Measurements from ENCODE around the gene DOCK8.

DOCK8 gene

GRCh38 chr9:450057-450456, 235.4 kb downstream of the DOCK8 start:
- ChIA-PET CTCF (no interaction called here), POLR2A (no interaction called here)
- no peak for DNase-seq (ENCODE audit: extremely low spot score)
- TF ChIP-seq, protein P1, sequence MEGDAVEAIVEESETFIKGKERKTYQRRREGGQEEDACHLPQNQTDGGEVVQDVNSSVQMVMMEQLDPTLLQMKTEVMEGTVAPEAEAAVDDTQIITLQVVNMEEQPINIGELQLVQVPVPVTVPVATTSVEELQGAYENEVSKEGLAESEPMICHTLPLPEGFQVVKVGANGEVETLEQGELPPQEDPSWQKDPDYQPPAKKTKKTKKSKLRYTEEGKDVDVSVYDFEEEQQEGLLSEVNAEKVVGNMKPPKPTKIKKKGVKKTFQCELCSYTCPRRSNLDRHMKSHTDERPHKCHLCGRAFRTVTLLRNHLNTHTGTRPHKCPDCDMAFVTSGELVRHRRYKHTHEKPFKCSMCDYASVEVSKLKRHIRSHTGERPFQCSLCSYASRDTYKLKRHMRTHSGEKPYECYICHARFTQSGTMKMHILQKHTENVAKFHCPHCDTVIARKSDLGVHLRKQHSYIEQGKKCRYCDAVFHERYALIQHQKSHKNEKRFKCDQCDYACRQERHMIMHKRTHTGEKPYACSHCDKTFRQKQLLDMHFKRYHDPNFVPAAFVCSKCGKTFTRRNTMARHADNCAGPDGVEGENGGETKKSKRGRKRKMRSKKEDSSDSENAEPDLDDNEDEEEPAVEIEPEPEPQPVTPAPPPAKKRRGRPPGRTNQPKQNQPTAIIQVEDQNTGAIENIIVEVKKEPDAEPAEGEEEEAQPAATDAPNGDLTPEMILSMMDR (IDR thresholded peaks at IDR 0.05; ENCODE audit: control extremely low read depth, extremely low read depth, low read depth, missing control alignments), result no peak

DNA sequence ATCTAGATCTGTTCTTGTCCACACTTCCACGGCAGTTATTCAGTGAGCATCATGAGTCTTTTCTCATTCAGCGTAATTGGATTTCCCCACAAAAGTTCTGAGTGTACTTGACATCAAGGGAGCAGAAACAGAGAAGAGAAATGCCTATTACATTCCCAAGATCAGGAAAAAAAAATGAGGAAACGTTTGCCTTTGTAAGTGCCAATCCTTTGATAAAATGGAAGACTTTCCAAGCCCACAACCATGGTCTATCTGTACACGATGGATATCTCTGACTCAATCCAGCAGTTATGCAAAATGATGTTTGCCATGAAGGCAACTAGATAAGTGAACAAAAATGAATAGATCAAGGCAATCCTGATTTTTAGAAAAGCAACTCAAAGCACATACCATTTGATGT, 235.9 kb downstream of the DOCK8 start:
- CTCF ChIA-PET, result interaction anchor here (1.2 kb wide), 1 partner anchor 13 kb away, joined by 3 read pairs; no protein-coding TSS in a partner anchor
- TF ChIP-seq, protein P1 (IDR thresholded peaks at IDR 0.05; ENCODE audit: control extremely low read depth, extremely low read depth, low read depth, missing control alignments), result no peak

DNA sequence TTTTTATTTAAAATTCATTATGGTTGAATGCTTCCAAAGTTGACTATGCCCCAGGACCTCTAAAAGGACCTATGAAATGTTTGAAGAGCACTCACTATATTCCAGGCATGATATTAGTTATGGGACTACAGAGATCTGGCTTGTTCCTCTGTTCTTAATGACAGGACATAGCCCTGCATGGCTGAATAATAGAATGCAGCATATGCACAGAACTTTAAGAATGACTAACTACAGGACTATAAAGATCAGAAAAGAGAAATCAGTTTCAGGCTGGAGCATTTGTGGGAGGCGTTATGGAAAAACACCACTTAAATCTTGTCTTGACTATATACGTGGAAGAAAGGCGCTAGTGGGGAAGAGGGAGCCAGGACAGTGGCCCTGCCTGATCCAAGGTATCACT, 239.2 kb downstream of the DOCK8 start:
- CTCF ChIA-PET, result interaction anchor here (0.6 kb wide), 1 partner anchor 19 kb away, joined by 3 read pairs; no protein-coding TSS in a partner anchor
- TF ChIP-seq, protein P1 (IDR thresholded peaks at IDR 0.05; ENCODE audit: control extremely low read depth, extremely low read depth, low read depth, missing control alignments), result no peak

More for the DNA sequence above, 235.9 kb downstream of the DOCK8 start:
- no peak for DNase-seq (ENCODE audit: extremely low spot score)
- POLR2A ChIA-PET, result no interaction called here

DNA sequence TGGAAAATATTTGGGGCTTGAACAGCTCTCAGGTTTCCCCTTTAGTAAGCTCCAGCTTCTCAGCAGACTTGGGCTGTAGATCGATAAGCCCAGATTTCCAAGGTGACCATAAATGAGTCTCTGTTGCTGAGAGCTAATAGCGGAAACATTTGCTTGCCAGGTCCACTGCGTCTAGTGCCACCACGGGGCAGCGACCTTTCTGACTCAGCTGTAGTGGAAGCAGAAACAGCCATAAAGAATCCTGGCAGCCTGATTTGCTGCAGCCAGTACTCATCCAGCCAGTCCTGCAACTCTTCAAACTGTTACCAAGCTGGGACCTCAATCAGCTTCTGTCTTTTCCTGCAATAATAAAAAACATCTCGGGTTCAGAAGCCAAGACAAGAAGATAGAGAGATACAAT, 241.7 kb downstream of the DOCK8 start:
- DNase-seq (ENCODE audit: extremely low spot score), result no peak
- CTCF ChIA-PET, result interaction anchor here (0.7 to 3.7 kb wide), 7 partner anchors 10 to 553 kb away, joined by 3 to 14 read pairs (median 4); no protein-coding TSS in a partner anchor
- TF ChIP-seq, protein P1 (IDR thresholded peaks at IDR 0.05; ENCODE audit: control extremely low read depth, extremely low read depth, low read depth, missing control alignments), result no peak
- POLR2A ChIA-PET, result no interaction called here

More for the DNA sequence above, 239.2 kb downstream of the DOCK8 start:
- POLR2A ChIA-PET, result no interaction called here
- no peak for DNase-seq (ENCODE audit: extremely low spot score)

DNA sequence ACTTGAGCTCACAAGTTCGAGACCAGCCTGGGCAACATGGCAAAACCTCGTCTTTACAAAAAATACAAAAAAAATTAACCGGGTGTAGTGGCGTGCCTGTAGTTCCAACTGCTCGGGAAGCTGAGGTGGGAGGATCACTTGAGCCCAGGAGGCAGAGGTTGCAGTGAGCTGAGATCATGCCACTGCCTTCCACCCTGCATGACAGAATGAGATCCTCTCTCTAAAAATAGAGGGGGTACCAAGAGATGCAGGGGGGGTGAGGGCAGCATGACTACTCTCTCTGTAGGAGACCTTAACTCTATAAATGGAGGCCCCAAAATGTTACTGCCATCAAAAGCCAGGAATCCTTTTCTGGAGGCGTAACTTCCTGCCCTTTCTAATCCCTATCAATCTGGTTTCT, 243.9 kb downstream of the DOCK8 start:
- DNase-seq (ENCODE audit: extremely low spot score), result no peak
- CTCF ChIA-PET, result interaction anchor here (3.7 kb wide), 1 partner anchor 12 kb away, joined by 14 read pairs; no protein-coding TSS in a partner anchor
- POLR2A ChIA-PET, result no interaction called here
- TF ChIP-seq, protein P1 (IDR thresholded peaks at IDR 0.05; ENCODE audit: control extremely low read depth, extremely low read depth, low read depth, missing control alignments), result no peak

DNA sequence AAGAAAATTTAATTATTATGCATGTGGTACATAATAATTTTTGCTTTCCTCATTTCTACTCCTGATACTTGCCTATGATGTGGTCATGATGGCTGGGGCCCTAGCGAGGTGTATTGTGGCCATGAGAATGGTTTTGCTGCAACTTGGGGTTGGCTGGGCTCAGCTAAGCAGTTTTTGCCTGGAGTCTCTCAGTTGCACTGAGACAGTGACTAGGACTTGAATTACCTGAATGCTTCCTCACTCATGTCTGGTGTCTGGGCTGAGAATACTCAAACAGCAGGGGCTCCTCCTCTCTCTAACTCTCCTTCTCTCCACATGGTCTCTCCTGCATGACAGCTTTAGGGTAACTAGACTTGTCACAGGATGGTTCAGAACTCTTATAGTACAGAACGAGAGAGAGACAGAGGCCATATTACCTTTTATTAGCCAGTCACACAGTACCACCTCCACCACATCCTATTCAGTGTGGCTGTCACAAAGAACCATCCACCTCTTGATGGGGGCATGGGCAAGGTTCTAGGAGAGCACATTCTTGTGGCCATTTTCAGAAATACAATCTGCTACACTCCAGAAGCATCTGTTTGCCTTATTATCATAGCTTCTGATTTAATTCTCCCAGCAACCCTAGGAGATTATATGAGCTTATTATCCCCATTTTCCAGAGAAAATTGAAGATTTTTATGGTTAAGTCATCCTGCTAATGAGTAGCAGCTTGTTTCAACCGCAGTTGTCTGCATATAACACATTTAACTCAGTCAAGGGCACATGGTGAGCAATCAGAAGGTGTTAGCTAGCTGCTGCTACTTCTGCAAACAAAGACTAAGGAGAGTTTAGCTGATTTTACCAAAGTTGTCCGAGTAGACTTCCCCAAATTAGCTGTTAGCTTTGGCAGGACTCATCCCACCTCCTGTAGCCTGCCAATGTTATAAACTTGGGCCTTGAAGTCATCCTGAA, 245.1 kb downstream of the DOCK8 start:
- ChIA-PET CTCF (no interaction called here), POLR2A (interaction anchor here (0.6 kb wide), 1 partner anchor 43 kb away, joined by 7 read pairs; no protein-coding TSS in a partner anchor)
- DNase-seq (ENCODE audit: extremely low spot score), result no peak
- TF ChIP-seq, protein P1 (IDR thresholded peaks at IDR 0.05; ENCODE audit: control extremely low read depth, extremely low read depth, low read depth, missing control alignments), result no peak
